Measurements from ENCODE around the gene DIS3L2. TPM values are rescaled to one million over a fixed set of nuclear protein-coding genes. Genes with fewer than 3 reads are reported as not detected.
A peak's percentile ranks its signal among the peaks of the same experiment; 100 is the strongest.

DIS3L2 gene
- total and polyA plus RNA-seq, 2 of the 8 experiments (the other 6 are each of a cell fraction or from before 2014, with no cell fraction given) = 11.5 to 21.6 TPM

- no peak overlapping the region for H2BK15ac ChIP-seq (ENCODE audit: low read length)
- no peak overlapping the region for H3K18ac ChIP-seq (ENCODE audit: extremely low read depth, low read length)
- no peak for FAIRE-seq
- H3K79me1 ChIP-seq (ENCODE audit: low read depth, low read length) = no peaks in the 10 kb centered on the region
- H2BK20ac ChIP-seq (ENCODE audit: low read length) = no peak overlapping the region
- H3K27ac ChIP-seq (ENCODE audit: low read depth, low read length) = no peak overlapping the region
- H4K8ac ChIP-seq (ENCODE audit: extremely low read depth, insufficient read depth, low read length) = no peak overlapping the region; the same call in none of the 2 replicates
- H4K5ac ChIP-seq (ENCODE audit: insufficient read length, low read depth, low read length) = no peak overlapping the region
- no peak overlapping the region for H2BK12ac ChIP-seq (ENCODE audit: low read depth, low read length)
- no peak overlapping the region for H3K23ac ChIP-seq (ENCODE audit: insufficient read length)
- no peak overlapping the region for H3K56ac ChIP-seq (replicated peaks; ENCODE audit: insufficient read length, low read depth, low read length)
- H3K23me2 ChIP-seq (ENCODE audit: low read depth, low read length) = no peaks in the 10 kb centered on the region
- H2AFZ ChIP-seq (ENCODE audit: low read length) = no peak overlapping the region
- H3K9me3 ChIP-seq (ENCODE audit: insufficient read depth in 2 of 2, low read depth in 1 of 2, low read length in 1 of 2) = no peaks in the 10 kb centered on the region
- H3K4me3 ChIP-seq (ENCODE audit: extremely low read depth in 1 of 4, insufficient read depth in 2 of 4, low read depth in 3 of 4, low read length in 4 of 4) = no peak overlapping the region
- no peaks in the 10 kb centered on the region for H3K79me2 ChIP-seq (ENCODE audit: control insufficient read depth in 1 of 2, insufficient read depth in 2 of 2, low read length in 2 of 2)
- no peak overlapping the region for H2AK5ac ChIP-seq (ENCODE audit: low read depth, low read length)
- peak in 1 of 2 experiments; percentile 42 for DNase-seq (ENCODE audit: low read depth in 1 of 2, low spot score in 2 of 2)
- no peaks in the 10 kb centered on the region for H4K20me1 ChIP-seq (replicated peaks in 1 of 2; ENCODE audit: control insufficient read depth in 1 of 2, insufficient read depth in 2 of 2, low read length in 2 of 2)
- H2BK5ac ChIP-seq (ENCODE audit: low read depth, low read length) = no peak overlapping the region
- no peak overlapping the region for H3K4me2 ChIP-seq (ENCODE audit: insufficient read depth in 1 of 2, low read depth in 2 of 2, low read length in 2 of 2)
- no peak overlapping the region for H3K4ac ChIP-seq (replicated peaks; ENCODE audit: insufficient read length, low read depth, low read length)
- 87% methylated on average over 19 of the region's 19 CpGs; no CpG with 5 or more reads in 1 of the 2 experiments for WGBS, 2 experiments (ENCODE audit: extremely low coverage in 1 of 2, insufficient coverage in 1 of 2, insufficient read length in 1 of 2, insufficient replicate concordance in 2 of 2, low coverage in 1 of 2, low lambda C conversion rate in 2 of 2, missing lambda C conversion rate in 1 of 2)
- POLR2A ChIA-PET (ENCODE audit: partially characterized antibody) = no interaction called here
- CTCF ChIA-PET (ENCODE audit: partially characterized antibody) = interaction anchor here (0.8 to 4.7 kb wide), 9 partner anchors 8 to 443 kb away, joined by 3 to 72 read pairs (median 7); partner anchors contain the start of gene NPPC
- no peaks in the 10 kb centered on the region for H3K36me3 ChIP-seq (ENCODE audit: control insufficient read depth in 2 of 4, insufficient read depth in 4 of 4, low read length in 3 of 4)
- no peak overlapping the region for H3K14ac ChIP-seq (ENCODE audit: insufficient read length)
- H2BK120ac ChIP-seq (replicated peaks; ENCODE audit: low read depth, low read length) = no peak overlapping the region
- no peak overlapping the region for H4K91ac ChIP-seq (replicated peaks; ENCODE audit: insufficient read length, low read length)
- no peak overlapping the region for H3K9ac ChIP-seq (replicated peaks in 1 of 4; ENCODE audit: extremely low read depth in 1 of 4, low read depth in 3 of 4, low read length in 3 of 4)
- H3K27me3 ChIP-seq (replicated peaks in 1 of 4; ENCODE audit: control insufficient read depth in 3 of 4, extremely low read depth in 1 of 4, insufficient read depth in 3 of 4, low read length in 3 of 4) = no peaks in the 10 kb centered on the region
- H3K4me1 ChIP-seq (replicated peaks in 1 of 4; ENCODE audit: control insufficient read depth in 3 of 4, insufficient read depth in 4 of 4, low read length in 3 of 4) = no peaks in the 10 kb centered on the region
- TF ChIP-seq FOSL1 (IDR thresholded peaks at IDR 0.05; ENCODE audit: insufficient read depth, low read depth, low read length) (no peak), RBBP5 (IDR thresholded peaks at IDR 0.05; ENCODE audit: borderline replicate concordance, low read depth, low read length) (no peak), EZH2 (IDR thresholded peaks at IDR 0.05; ENCODE audit: low read depth, low read length, severe bottlenecking) (no peak), SAP30 (IDR thresholded peaks at IDR 0.05; ENCODE audit: insufficient read depth, insufficient replicate concordance, low read length) (no peak), YY1 (IDR thresholded peaks at IDR 0.05; ENCODE audit: low read depth, low read length) (no peak), ATF2 (IDR thresholded peaks at IDR 0.05; ENCODE audit: low read length) (no peak)
These were observed 381.4 kb downstream of the DIS3L2 start for GRCh38 chr2:232342635-232343565.

All from H1 (cell line).